ENCODE data around the gene ICAM1.
"Not testable (repeated sequence)": the region's sequence is repeated elsewhere in the genome, so short reads cannot be mapped to it uniquely, and the experiment has no call there.

ICAM1 gene

GRCh38 chr19:10270616-10271394 lies at the start of gene ICAM1:
ICAM1 (plus strand) TSS chr19:10271120; CDS start chr19:10271160, 40 bp downstream.
- DNase-seq = peak; percentile 61

- DNase-seq = no peak
Observed at GRCh38 chr19:10222201-10222890, 48.6 kb upstream of the ICAM1 start.

GRCh38 chr19:10223488-10224213 lies 47.3 kb upstream of the ICAM1 start:
- no peak for DNase-seq

- no peak for DNase-seq
Observed at GRCh38 chr19:10224337-10224736, 46.6 kb upstream of the ICAM1 start.

GRCh38 chr19:10226021-10226375 lies 44.9 kb upstream of the ICAM1 start:
- no peak for DNase-seq

GRCh38 chr19:10226376-10227025 lies 44.4 kb upstream of the ICAM1 start:
- no peak for DNase-seq

- no peak for DNase-seq
Observed at GRCh38 chr19:10227026-10227971, 43.6 kb upstream of the ICAM1 start.

- no peak for DNase-seq
Observed at GRCh38 chr19:10228393-10228792, 42.5 kb upstream of the ICAM1 start.

- DNase-seq = peak; percentile 31
Observed at GRCh38 chr19:10228920-10229319, 42.0 kb upstream of the ICAM1 start.

GRCh38 chr19:10230173-10230860 lies 40.6 kb upstream of the ICAM1 start:
- DNase-seq = peak; percentile 37

- peak; percentile 52 for DNase-seq
Observed at GRCh38 chr19:10230861-10231611, 39.9 kb upstream of the ICAM1 start, which contains the start of gene S1PR2. S1PR2 (minus strand) TSS chr19:10231331; CDS start chr19:10224905, 6,426 bp downstream.

- DNase-seq = no peak
Observed at GRCh38 chr19:10231612-10232228, 39.2 kb upstream of the ICAM1 start.

GRCh38 chr19:10233946-10234345 lies 37.0 kb upstream of the ICAM1 start:
- no peak for DNase-seq

GRCh38 chr19:10235003-10235402 lies 35.9 kb upstream of the ICAM1 start:
- DNase-seq = no peak

- DNase-seq = not testable (repeated sequence)
Observed at GRCh38 chr19:10235409-10235808, 35.5 kb upstream of the ICAM1 start.

- no peak for DNase-seq
Observed at GRCh38 chr19:10237702-10238101, 33.2 kb upstream of the ICAM1 start.

- no peak for DNase-seq
Observed at GRCh38 chr19:10238172-10238783, 32.6 kb upstream of the ICAM1 start.

GRCh38 chr19:10241826-10242449 lies 29.0 kb upstream of the ICAM1 start:
- DNase-seq = not testable (repeated sequence)

- no peak for DNase-seq
Observed at GRCh38 chr19:10243606-10244005, 27.3 kb upstream of the ICAM1 start.
